GM23248 (cell line): ENCODE measurements around the gene DOLK. TPM values are rescaled to one million over a fixed set of nuclear protein-coding genes. Genes with fewer than 3 reads are reported as not detected.
"Not testable (repeated sequence)": the region's sequence is repeated elsewhere in the genome, so short reads cannot be mapped to it uniquely, and the experiment has no call there.

Experiments used
- DNase-seq: peaks from one replicate; pipeline ENCODE4 v3.0.0-alpha.2; 2015
- H2AFZ ChIP-seq: fragments of 200-600 bp; sonication (generic); 2 replicates; pipeline ENCODE4 v1.6.1; 2016; ENCODE audit warnings: antibody characterized with exemption
- H3F3A ChIP-seq: fragments of 200-600 bp; sonication (generic); 2 replicates; pipeline ENCODE4 v1.6.1; 2016; ENCODE audit warnings: mild to moderate bottlenecking, antibody characterized with exemption, mixed run types; ENCODE audit not compliant: insufficient read depth
- H3K27ac ChIP-seq: fragments of 200-600 bp; sonication (generic); 2 replicates; pipeline ENCODE4 v1.5.1; 2016; ENCODE audit warnings: mild to moderate bottlenecking
- H3K27me3 ChIP-seq: fragments of 200-600 bp; sonication (generic); replicated peaks from 2 replicates; pipeline ENCODE4 v1.6.1; 2016; ENCODE audit warnings: mild to moderate bottlenecking; ENCODE audit not compliant: insufficient read depth
- H3K36me3 ChIP-seq: fragments of 200-600 bp; sonication (generic); 2 replicates; pipeline ENCODE4 v1.6.1; 2016; ENCODE audit warnings: low read depth, mild to moderate bottlenecking
- H3K4me1 ChIP-seq: fragments of 200-600 bp; sonication (generic); 2 replicates; pipeline ENCODE4 v1.6.1; 2016; ENCODE audit warnings: mild to moderate bottlenecking; ENCODE audit not compliant: insufficient read depth
- H3K4me2 ChIP-seq: fragments of 200-600 bp; sonication (generic); one replicate; pipeline ENCODE4 v1.6.1; 2016; ENCODE audit warnings: mild to moderate bottlenecking; ENCODE audit not compliant: unreplicated experiment
- H3K4me3 ChIP-seq: fragments of 200-600 bp; sonication (generic); 2 replicates; pipeline ENCODE4 v1.5.1; 2016; ENCODE audit warnings: mild to moderate bottlenecking
- H3K79me2 ChIP-seq: fragments of 200-600 bp; sonication (generic); 2 replicates; pipeline ENCODE4 v1.6.1; 2016; ENCODE audit warnings: mild to moderate bottlenecking; ENCODE audit not compliant: insufficient read depth
- H3K9ac ChIP-seq: fragments of 200-600 bp; sonication (generic); 2 replicates; pipeline ENCODE4 v1.6.1; 2016; ENCODE audit warnings: mild to moderate bottlenecking
- H3K9me2 ChIP-seq: fragments of 200-600 bp; sonication (generic); 2 replicates; pipeline ENCODE4 v1.6.1; 2016; ENCODE audit warnings: mixed run types, mild to moderate bottlenecking, moderate library complexity; ENCODE audit not compliant: insufficient read depth
- H3K9me3 ChIP-seq: fragments of 200-600 bp; sonication (generic); one replicate; pipeline ENCODE4 v1.6.1; 2017; ENCODE audit warnings: low read depth
- H4K20me1 ChIP-seq: fragments of 200-600 bp; sonication (generic); 2 replicates; pipeline ENCODE4 v1.6.0; 2016; ENCODE audit not compliant: insufficient read depth
- EZH2 ChIP-seq: fragments of 200-600 bp; sonication (generic); IDR thresholded peaks from 2 replicates; pipeline ENCODE4 v1.6.1; 2018; ENCODE audit warnings: antibody characterized with exemption, mild to moderate bottlenecking; ENCODE audit not compliant: insufficient read depth, poor library complexity, severe bottlenecking
- EZH2phosphoT487 ChIP-seq: fragments of 200-600 bp; sonication (generic); IDR thresholded peaks from 2 replicates; pipeline ENCODE4 v1.6.1; 2018; ENCODE audit warnings: antibody characterized with exemption, moderate library complexity, mild to moderate bottlenecking, low read depth; ENCODE audit not compliant: insufficient read depth
- WGBS, 2 experiments: methylation state at CpG; one replicate each; pipeline ENCODE4 v1.1.6; 2015 to 2017; ENCODE audit warnings: low lambda C conversion rate in 2 of 2, low coverage in 1 of 2; ENCODE audit errors: missing lambda C conversion rate in 2 of 2; 5-methylcytosine and 5-hydroxymethylcytosine counted together
- in situ Hi-C: fragments of 300-500 bp; cut with MboI; formaldehyde crosslinking; loops from 2 replicates; pipeline ENCODE4 v1.15.0; 2020
- polyA plus RNA-seq: library from polyadenylated mRNA; unstranded; fragments of >200 nt; fragmentation: Nextera tagmentation; extraction: Ambion mirVana; gene quantifications from 2 replicates; pipeline ENCODE4 v1.2.1, GENCODE V29; 2016
- total RNA-seq: library from RNA; depleted of rRNA; stranded (reverse); fragments of >200 nt; shearing (Covaris generic); gene quantifications from 2 replicates; pipeline ENCODE4 v1.2.3, GENCODE V29; 2014

The DOLK gene
- total and polyA plus RNA-seq, 2 experiments from 2014 or later: 31.7 to 36.1 TPM

DNA sequence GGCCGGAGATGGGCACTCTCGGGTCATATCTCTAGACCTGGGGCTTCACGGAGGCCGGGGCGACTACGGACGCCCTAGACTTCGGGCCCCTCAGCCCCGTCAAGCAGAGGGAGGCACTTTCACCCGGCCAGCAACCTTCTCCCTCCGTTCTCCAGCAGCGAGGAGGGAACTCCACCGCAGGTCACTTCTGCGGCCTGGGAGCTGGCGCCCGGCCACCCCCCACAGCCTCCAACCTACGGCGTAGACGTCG is 201 bp downstream of the DOLK start:
- no peak for DNase-seq
- Histone ChIP-seq H3K79me2 (peaks cover 58% of the 10 kb centered on the region), H3K27ac (peak overlapping the region; percentile 94), H3K9me2 (no peaks in the 10 kb centered on the region), H3K4me1 (0 out of 2 replicates have a peak, but pooled peaks cover 6% of the 10 kb centered on the region), H3K4me3 (peak overlapping the region; percentile 98), H3K27me3 (no peaks in the 10 kb centered on the region), H3K4me2 (peak overlapping the region; percentile 100), H4K20me1 (no peaks in the 10 kb centered on the region), H3K9me3 (no peaks in the 10 kb centered on the region), H3K36me3 (no peaks in the 10 kb centered on the region), H2AFZ (peak overlapping the region; percentile 90), H3K9ac (peak overlapping the region; percentile 93), H3F3A (no peaks in the 10 kb centered on the region; the same call in 1 of the 2 replicates)
- no peak for TF ChIP-seq EZH2phosphoT487
- 0 to 1% methylated on average over 17 to 19 of the region's 20 CpGs for WGBS, 2 experiments
- in situ Hi-C loops: no loop called here

DNA sequence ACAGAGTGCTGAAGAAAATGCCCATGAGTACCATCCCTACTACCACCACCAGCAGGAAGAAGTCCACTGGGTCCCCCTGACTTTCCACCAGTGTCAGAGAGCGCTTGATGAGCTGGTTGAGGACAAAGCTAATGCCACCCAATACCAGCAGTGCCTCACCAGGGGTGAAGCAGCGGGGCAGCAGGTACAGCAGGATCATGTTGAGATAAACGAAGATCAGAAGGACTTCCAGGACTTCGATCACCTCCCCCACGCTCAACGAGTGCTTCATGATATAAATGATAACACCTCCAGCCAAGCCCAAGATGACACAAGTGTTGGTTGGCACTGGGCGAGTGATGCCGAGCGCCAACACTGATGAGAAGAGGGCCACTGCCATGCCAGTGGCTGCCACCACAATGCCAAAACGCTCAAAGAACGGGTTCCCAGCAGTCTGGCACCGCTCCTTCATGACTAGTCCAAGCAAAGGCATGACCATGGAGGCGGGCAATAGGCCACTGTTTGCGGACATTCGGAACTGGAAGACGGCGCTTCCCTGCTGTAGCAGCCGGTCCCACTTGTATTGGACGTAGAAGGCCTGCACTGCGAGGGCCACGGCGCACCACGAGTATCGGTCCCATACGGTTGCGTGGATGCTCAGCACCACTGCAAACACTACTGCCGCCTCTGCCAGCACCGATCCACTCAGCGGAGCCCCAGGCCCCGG is 679 bp downstream of the DOLK start:
- Histone ChIP-seq H3K4me3 (peak overlapping the region; percentile 98), H3K79me2 (peaks cover 53% of the 10 kb centered on the region), H3K36me3 (no peaks in the 10 kb centered on the region), H3K9ac (peak overlapping the region; percentile 93), H2AFZ (peak overlapping the region; percentile 90), H3K9me3 (no peaks in the 10 kb centered on the region), H3K9me2 (no peaks in the 10 kb centered on the region), H3K4me1 (0 out of 2 replicates have a peak, but pooled peaks cover 6% of the 10 kb centered on the region), H4K20me1 (no peaks in the 10 kb centered on the region), H3K4me2 (peak overlapping the region; percentile 100), H3K27me3 (no peaks in the 10 kb centered on the region), H3F3A (no peaks in the 10 kb centered on the region; the same call in 1 of the 2 replicates), H3K27ac (peak overlapping the region; percentile 94)
- TF ChIP-seq EZH2 (no peak), EZH2phosphoT487 (no peak)
- 22 to 33% methylated on average over 26 to 30 of the region's 30 CpGs for WGBS, 2 experiments
- DNase-seq: peak; percentile 77
- in situ Hi-C loops: no loop called here

DNA sequence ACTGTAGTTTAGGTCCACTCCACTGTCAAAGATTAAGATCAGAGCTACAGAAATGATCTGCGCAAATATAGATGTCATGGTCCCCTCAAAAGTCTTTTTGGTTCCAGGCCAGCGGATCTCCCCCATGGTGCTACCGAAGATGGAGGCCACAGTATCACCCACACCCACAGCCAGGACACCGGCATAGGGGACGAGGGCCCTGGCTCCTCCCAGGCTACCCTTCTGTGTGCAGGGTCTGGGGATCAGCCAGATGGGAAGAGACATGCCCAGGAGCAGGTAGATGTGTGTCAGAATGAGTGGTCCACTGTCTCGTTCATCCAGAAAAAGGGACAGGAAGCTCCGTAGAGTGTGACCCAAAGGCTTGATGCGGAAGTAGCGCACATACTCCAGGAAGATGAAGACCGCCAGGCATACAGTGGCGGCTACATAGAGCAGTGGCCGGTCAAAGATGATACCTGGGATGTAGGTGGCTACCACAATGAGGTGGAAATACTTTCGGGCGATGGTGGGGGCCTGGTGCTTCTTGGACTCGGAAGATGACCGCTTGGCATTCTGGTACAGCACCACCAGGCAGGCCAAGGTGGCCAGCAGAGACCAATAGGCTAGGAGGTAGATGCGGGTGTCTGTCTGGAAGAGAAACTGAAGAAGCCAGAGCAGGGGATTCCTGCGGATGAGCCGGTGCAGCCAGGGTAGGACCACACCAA is 1.5 kb downstream of the DOLK start:
- H3K4me3 ChIP-seq: no peak overlapping the region
- no peak for TF ChIP-seq EZH2
- peaks cover 48% of the 10 kb centered on the region for H3K79me2 ChIP-seq
- H3K9ac ChIP-seq: no peak overlapping the region
- 0 out of 2 replicates have a peak, but pooled peaks cover 6% of the 10 kb centered on the region for H3K4me1 ChIP-seq
- 96% methylated on average over 19 of the region's 19 CpGs for WGBS, 2 experiments
- in situ Hi-C loops: no loop called here
- H3K9me2 ChIP-seq: no peaks in the 10 kb centered on the region
- H3K27me3 ChIP-seq: no peaks in the 10 kb centered on the region
- H4K20me1 ChIP-seq: no peaks in the 10 kb centered on the region
- DNase-seq: no peak
- no peak overlapping the region for H3K27ac ChIP-seq
- H3F3A ChIP-seq: no peaks in the 10 kb centered on the region; the same call in 1 of the 2 replicates
- H3K36me3 ChIP-seq: no peaks in the 10 kb centered on the region
- no peaks in the 10 kb centered on the region for H3K9me3 ChIP-seq
- H3K4me2 ChIP-seq: peak overlapping the region; percentile 100
- no peak overlapping the region for H2AFZ ChIP-seq

DNA sequence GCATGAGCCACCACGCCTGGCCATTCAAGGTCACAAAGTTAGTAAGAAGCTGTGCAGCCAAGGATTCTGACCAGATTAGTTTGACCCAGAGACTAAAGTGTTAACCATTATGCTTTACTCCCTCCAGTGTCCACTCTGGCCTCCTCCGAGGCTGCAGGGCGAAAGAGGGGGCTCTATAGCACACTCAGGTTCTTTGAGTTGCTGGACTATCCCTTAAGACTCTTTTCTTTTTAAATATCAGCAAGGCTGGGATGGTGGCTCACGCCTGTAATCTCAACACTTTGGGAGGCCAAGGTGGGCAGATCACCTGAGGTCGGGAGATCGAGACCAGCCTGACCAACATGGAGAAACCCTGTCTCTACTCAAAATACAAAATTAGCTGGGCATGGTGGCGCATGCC is 2.4 kb downstream of the DOLK start:
- peaks cover 39% of the 10 kb centered on the region for H3K79me2 ChIP-seq
- H3K9ac ChIP-seq, H3K27ac ChIP-seq, H3K4me1 ChIP-seq, H3F3A ChIP-seq, H3K36me3 ChIP-seq, H3K9me3 ChIP-seq, H3K4me3 ChIP-seq, DNase-seq, H3K9me2 ChIP-seq, H3K27me3 ChIP-seq, H3K4me2 ChIP-seq, in situ Hi-C loops, H2AFZ ChIP-seq, H4K20me1 ChIP-seq: not testable (repeated sequence)
- WGBS, 2 experiments: 92% methylated on average over 6 to 7 of the region's 7 CpGs
